Stimulated activated CD8-positive, alpha-beta memory T cell treated with anti-CD3 and anti-CD28 coated beads, Interleukin-7, amount 100 ng/mL, for 4 hours (primary cell): ENCODE results near the gene RABEP2.
"Not testable (repeated sequence)": the region's sequence is repeated elsewhere in the genome, so short reads cannot be mapped to it uniquely, and the experiment has no call there.

Experiments used
- DNase-seq, 2 donors: peaks; one replicate each; pipeline ENCODE4 v3.0.0-alpha.2; 2020; ENCODE audit warnings: low read depth in 2 of 2

Gene RABEP2

DNA sequence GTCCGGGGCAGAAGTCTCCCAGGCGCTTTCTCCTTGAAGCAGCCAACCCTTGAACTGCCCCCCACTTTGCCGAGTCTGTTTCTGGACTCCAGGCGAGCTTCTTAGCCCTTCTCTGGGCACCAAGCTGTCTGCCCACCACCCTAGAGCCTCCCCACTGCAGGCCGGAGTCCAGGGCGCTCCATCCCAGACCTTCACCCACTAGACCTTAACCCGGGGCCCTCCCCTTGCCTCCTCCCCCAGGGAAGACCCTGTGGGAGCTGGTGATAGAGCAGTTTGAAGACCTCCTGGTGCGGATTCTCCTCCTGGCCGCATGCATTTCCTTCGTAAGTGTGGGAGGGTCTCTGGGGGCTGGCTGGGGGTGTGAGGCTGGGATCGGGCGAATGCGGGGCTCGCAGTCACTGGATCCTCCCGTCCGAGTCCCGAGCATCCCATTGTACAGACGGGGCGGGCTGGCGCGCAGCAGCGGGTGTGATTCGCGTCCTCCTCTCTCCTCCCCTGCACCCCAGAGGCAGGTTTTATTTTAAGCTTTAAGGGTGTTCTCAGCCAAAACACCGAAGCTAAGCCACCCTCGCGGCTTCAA lies 45.7 kb downstream of the RABEP2 start:
- DNase-seq, result no peak

DNA sequence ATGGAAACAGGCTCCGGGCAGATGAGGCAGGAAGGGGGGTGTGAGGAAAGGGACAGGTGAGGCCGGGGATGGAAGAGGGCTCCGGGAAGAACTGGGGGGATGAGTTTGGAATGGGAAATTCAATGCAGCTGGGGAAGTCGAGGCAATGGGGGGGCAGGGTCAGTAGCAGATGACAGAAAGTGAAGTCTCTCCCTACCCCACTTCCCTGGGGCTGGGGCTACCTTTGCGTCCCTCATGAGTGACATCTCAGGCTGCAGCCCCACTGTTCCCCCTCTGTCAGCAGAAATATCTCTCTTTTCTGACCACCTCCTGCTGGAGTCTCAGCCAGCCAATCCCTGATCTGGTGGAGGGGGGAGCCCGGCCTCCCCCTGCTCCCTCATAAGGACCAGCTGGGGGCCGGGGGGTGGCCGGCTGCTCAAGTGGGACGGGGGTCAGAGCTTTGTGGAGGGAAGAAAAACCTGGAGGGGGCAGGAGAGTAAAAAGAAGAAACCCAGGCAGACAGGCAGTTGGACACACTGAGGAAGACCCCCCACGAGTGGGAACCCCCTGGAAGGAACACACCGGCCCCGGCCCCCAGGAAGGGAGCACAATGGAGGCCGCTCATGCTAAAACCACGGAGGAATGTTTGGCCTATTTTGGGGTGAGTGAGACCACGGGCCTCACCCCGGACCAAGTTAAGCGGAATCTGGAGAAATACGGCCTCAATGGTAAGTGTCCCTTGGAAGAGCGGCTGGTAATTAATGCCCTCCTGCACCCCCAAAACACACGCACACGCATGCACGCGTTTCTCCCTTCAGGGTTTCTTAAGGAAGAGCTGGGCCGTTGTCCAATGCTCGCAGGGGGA lies 46.7 kb downstream of the RABEP2 start, which contains the start of gene ATP2A1:
Gene ATP2A1 (plus strand): TSS at position 406 of the 844 bp plus-strand sequence. CDS start 184 bp downstream, at position 590.
- DNase-seq, result no peak

DNA sequence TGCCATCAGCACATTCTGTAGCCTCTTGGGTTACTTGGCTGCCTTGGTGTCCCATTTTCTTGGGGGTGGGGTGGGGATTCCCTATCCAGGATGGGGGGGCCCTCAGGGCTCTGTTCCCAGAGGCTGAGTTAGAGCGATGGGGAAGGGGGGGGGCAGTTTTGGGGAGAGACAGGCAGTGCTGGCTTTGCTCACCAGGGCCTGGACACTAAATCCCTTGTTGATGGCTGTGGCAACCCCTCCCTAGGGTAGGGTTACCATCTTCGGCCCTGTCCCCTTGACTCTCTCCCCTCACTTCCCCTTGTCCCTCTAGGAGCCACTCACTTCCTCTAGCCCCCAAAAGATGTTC lies 47.4 kb downstream of the RABEP2 start:
- DNase-seq, result no peak

DNA sequence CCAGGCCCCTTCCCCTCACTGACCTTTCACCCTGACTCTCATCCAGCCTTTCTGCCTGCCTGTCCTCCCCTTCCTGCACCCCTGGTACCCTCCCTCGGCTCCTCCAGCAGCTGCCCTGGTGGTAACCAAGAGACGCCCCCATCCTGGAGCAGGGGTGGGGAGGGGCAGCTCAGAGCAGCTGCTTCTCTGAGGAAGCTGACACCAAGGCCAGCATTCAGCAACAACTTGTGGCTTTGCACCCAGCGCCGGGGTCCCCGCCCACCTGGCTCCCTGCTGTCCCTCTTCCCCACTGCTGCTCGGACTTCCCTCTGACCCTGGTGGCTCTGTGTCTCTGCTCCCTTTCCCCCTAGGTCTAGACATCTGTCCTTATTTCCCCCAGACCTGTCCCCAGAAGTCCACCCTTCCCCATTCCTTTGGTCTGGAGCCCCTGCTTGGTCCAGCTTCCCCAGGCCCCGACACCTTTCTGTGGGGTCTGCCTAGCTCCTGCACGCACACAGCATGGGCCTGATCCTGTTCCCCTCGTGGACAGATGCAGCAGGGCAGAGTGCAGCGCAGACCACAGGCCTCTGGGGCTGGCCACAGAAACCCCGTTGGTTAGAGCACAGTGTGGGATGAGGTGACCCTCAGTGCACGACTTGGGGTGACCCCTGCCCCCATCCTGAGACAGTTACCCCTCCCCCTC lies 47.9 kb downstream of the RABEP2 start:
- no peak for DNase-seq

DNA sequence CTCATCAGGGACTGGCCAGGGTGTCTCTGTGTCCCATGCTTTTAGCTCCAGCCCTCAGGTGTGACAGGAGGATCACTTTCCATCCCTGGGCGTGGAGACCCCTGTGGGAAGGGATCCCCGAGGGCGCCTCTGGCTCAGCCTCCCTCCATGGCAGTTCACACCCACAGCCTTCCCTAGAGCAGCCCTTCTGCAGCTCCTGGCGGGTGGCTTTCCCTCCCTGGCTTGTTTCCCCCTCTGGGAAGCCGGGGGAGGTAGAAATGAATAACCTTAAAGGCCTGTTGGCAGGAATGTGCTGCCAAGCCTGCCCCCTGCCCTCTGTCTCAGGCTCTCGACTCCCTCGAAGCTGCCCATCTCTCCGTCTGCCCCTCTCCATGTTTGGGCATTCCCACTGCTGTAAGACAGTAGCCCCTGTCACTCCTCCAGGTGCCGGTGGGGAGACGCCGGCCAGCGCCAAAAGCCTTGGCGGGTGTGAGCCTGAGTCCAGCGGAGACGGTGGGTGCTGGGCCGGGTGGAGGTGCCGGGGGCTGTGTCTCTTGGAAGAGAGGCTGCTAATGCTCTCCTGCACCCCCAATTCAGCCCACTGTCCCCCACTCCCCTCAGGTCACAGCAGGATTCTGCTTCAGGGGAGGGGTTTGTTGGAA lies 48.9 kb downstream of the RABEP2 start:
- DNase-seq, result no peak

DNA sequence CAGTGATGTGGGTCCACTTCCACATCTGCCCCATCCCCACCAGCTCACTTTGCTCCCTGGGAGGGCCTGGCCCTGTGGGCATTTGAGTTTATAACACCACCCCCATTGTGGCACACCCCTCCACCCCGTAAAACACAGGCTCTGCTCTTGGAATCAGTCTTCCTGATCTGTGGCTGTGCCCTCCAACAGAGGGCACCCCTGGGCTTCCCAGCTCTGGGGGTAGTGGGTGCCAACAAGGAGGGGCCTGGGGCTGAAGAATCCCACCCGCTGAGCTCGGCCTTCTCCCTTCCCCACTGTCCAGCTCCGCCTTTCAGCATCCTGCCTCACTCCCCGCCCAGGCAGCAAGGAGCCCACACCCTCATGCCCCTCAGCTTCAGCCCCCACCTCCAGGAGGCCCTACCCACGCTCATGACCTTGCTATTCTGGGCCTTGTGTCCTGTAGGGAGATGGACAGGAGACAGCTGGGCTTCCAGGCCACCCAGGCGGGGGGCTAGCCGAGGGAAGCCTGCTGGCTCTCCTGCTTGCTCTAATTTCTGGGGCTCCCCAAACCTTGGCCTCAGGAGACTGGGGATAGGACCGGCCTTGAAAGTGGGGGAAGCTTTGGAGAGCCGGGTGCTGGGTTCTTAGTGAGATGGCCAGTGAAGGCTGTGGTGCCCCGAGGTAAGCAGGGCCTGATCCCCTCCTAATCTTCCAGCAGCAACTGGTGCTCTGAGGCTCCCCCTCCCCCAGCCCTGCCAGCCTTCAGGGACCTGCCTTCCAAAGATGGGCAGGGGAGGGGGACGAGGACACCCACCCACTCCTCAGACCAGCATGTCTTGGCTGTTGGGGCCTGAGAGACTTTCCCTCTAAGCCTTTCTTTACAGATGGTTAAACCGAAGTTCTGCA lies 49.7 kb downstream of the RABEP2 start:
- no peak for DNase-seq

DNA sequence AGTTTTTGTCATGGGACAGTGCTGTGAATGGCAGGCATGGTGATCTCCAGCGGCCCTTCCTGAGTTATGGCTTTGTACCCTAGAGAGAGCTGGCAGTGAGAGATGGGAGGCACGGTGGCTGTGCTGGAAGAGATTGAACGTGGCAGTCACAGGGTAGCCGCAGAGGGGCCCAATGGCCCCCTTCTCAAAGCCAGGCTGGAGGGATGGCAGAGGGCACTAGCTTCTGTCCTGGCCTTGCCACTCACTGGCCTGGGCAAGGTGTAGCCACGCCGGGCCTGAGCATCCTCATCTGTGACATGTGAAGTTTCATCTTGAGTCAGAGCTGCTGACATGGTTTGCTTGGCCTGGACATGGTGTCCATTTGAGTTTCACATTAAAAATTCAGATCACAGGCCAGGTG lies 50.6 kb downstream of the RABEP2 start:
- DNase-seq, result no peak

DNA sequence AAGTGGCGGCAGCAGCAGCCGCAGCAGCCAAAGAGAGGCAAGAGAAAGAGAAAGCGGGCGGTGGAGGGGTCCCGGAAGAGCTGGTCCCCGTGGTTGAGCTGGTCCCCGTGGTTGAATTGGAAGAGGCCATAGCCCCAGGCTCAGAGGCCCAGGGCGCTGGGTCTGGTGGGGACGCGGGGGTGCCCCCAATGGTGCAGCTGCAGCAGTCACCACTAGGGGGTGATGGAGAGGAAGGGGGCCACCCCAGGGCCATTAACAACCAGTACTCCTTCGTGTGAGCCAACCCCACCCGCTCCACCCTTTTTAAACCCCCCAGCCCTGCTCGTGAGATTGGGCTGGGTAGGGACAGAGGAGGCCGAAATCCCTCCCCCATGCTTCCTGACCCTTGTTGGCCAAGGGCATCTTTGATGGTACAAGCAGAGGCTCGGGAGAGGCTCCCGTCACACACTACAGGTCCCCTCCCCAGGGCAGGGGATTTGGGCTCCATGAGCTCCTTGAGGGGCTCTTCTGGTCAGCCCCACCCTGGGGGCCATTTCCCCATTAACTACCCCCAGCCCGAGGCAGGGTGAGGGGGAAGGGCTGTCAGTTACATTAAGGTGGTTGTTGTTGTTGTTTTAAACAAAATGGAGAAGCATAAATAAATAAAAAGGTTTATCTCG lies 51.4 kb downstream of the RABEP2 start:
- DNase-seq, result peak in 1 of 2 donors; percentile 23

DNA sequence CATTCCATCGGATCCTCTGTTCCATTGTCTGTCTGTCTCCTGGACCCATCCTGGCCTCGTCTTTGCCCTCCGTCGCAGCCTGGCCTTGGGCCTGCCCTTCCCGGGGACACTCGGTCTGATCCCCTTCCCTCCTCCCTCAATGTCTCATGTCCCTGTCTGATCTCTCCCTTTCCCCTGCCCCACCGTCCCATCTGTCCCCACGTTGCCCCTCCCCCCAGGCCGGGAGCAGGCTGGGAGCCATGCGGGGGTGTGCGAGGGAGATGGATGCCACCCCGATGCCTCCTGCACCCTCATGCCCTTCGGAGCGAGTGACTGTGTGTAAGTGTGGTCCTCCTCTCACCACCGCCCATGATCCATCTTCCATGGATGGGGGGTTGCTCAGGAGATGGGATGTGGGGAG lies 52.1 kb downstream of the RABEP2 start:
- no peak for DNase-seq

DNA sequence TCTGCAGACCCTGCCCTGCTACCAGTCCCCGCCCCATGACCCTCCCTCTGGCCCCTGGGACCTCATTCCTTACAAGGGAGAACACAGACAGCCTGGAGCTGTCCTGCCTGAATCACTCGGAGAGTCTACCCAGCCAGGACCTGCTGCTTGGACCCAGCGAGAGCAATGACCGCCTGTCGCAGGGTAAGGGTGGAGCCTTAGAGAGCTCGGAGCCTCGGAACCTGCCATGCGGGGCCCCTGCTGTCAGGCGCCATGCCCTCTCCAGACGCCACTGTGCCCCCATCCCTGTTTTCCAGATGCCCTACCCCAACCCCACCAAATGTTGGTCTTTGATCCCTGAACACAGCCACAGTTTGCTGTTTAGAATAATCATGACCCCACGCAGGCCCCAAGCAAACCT lies 55.8 kb downstream of the RABEP2 start:
- no peak for DNase-seq

DNA sequence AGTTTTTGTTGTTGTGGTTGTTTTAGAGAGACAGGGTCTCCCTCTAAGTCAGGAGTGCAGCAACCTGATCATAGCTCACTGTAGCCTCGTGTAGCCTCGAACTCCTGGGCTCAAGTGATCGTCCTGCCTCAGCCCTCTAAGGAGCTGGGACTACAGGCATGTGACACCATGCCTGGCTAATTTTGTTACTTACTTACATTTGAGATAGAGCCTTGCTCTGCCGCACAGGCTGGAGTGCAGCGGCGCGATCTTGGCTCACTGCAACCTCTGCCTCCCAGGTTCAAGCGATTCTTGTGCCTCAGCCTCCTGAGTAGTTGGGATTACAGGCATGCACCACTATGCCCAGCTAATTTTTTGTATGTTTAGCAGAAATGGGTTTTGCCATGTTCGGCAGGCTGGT lies 57.4 kb downstream of the RABEP2 start:
- DNase-seq, result not testable (repeated sequence)

DNA sequence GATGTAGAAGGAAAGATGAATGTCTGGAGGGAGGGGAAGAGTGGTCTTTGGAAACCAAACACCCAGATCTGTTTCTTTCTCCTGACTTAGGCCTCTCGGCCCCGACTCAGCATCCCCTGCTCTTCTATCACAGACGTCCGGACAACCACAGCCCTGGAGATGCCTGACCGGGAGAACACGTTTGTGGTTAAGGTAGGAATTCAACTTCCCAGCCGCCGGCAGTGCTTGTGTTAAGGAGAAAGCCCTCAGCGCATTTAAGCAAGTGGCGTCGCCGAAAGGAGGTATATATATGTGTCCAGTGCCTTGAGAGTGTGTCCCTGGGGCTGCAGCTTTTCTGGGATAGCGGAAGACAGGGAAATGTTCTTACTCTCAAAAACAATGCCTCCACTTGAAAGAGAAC lies 57.8 kb downstream of the RABEP2 start:
- no peak for DNase-seq

DNA sequence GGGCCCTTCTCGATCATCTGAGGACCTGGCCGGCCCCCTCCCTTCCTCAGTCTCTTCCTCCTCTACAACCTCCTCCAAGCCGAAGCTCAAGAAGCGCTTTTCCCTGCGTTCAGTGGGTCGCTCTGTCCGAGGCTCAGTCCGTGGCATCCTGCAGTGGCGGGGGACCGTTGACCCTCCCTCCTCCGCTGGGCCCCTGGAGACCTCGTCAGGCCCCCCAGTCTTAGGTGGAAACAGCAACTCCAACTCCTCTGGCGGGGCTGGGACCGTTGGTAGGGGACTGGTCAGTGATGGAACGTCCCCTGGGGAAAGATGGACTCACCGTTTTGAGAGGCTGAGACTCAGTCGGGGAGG lies 58.6 kb downstream of the RABEP2 start:
- no peak for DNase-seq

DNA sequence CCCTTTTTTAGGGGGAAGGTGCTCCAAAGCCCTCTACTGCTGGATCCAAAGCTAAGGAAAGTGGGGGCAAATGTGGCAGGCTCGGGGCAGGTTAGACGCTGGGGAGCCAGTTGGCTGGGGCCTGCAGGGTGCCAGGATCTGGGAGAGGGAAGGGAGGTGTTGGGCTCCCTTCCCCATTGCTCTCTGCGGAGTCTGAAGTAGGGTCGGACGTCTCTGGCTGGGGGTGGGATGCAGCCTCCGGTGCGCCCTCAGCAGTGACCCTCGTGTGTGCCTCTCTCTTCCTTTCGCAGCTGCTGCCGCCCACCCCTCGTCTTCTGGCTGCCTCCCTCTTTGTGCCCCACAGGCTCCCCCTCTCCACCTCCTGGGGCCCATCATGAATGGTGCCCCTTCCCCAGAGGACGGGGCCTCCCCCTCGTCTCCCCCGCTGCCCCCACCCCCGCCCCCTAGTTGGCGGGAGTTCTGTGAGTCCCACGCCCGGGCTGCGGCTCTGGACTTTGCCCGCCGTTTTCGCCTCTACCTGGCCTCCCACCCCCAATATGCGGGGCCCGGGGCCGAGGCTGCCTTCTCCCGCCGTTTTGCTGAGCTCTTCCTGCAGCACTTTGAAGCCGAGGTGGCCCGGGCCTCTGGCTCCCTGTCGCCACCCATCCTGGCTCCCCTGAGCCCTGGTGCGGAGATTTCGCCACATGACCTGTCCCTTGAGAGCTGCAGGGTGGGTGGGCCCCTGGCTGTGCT lies 59.1 kb downstream of the RABEP2 start:
- no peak for DNase-seq

DNA sequence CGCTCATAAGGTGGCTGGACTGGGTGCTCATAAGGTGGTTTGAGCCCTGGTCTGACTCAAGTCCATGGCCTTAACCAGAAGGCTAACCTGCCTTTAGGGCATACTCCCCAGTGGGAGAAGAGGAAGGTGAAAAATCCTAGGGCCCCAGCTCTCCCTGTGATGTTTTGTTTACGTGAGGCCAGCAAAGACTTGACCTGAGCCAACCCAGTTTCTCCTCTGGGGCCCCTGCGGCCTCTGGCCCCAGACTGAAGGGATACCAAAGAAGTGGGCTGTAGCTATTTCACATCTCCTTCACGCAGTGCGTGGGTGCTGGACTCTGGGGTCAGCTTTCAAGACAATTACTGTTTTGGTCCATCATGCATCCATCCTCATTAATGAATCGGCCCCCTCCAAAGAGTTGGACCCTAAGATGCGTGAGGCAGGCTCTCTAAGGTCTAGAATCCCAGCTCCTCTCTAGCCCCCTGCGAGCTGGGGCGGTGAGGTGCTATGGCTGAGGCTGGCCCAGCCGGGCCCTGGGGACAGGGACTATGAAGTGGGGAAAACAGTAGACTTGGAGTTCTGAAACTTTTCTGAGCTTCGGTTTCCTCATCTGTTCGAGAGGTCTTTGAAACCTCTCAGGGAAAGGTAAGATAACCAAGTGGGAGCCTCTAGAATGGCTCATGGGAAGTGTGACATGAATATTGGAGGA lies 59.9 kb downstream of the RABEP2 start:
- no peak for DNase-seq

DNA sequence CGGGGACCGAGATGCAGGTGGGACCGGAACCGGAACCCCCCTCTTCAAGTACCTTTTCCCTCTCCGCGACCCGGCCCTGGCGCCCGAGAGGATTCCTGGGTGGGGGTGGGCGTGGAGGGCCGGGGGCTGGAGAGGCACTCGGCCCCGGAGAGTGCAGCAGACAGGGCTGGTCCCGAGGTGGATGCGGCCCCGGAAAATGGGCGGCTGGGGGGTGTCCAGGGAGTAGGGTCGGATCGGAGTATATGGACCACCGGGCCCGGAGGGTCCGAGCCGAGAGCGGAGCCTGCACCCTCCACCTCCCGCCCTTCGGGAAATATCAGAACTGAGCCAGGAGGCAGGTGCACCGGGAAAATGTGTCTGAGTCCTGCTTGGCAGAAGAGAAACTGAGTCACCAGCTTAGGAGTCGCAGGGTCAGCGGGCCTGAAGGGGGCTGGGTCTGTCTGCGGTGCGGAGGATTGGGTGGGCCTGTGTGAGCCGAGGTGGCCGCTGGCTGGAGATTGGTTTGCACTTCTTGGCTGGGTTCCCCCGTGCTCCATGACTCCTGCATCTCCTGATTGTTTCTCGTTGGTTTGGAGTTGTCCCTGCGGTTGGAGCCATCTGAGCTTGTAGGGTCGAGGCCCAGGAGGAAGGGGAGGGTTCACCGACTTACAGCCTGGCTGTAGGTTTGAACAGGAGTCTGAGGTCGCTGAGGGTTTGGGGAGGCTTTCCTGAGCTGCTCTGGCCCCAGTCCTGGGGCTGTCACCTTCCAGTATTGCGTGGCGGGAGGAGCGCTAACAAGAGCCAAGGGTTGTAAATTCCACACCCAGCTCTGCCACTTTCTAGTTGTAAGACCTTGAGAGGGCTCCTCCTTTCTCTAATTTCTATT lies 60.9 kb downstream of the RABEP2 start:
- DNase-seq, result no peak

DNA sequence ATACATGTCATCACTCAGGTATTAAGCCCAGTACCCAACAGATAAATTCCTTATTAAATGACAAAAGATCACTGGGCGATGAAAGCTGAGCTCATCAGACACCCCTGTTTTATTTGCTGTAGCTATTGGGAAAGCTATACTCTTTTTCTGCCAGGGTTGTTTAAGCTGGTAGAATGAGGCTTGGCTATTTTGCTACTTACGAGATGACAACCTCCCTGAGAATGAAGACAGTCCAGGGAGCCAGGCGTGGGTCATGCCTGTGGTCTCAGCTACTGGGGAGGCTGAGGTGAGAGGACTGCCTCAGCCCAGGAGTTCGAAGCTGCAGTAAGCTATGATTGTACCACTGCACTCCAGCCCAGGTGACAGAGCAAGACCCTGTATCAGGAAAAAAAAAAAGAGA lies 65.7 kb downstream of the RABEP2 start:
- DNase-seq, result no peak

DNA sequence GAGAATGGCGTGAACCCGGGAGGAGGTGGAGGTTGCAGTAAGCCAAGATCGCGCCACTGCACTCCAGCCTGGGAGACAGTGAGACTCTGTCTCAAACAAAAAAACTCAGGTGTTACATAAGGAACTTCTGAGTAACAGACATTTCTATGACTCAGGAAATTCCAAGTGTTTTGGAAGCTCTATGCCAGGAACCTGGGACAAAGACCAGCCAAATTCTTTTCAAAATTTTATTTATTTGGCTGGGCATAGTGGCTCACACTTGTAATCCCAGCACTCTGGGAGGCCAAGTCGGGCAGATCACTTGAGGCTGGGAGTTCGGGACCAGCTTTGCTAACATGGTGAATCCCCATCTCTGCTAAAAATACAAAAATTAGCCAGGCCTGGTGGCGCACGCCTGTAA lies 66.6 kb downstream of the RABEP2 start:
- no peak for DNase-seq
